Motor neuron (in vitro differentiated cells): ENCODE measurements around the gene VAV3. TPM values are rescaled to one million over a fixed set of nuclear protein-coding genes. Genes with fewer than 3 reads are reported as not detected.

Experiments
- ATAC-seq, 8 experiments: fragments of 200-7000 bp; cut with Tn5 transposase; replicated peaks in 6 of 8; 2 replicates each; pipeline ENCODE4 v1.8.0; 2021; ENCODE audit warnings: mild to moderate bottlenecking in 8 of 8, moderate library complexity in 8 of 8
- H3K27ac ChIP-seq, 2 donors: fragments of 250-450 bp; sonication (Bioruptor Pico); 2 replicates each; pipeline ENCODE4 v1.9.0; 2021; ENCODE audit warnings: antibody characterized with exemption in 2 of 2, mild to moderate bottlenecking in 2 of 2, moderate library complexity in 1 of 2
- H3K4me1 ChIP-seq, 2 donors: fragments of 250-450 bp; sonication (Bioruptor Pico); replicated peaks in 1 of 2; 2 replicates each; pipeline ENCODE4 v1.6.1; 2021; ENCODE audit warnings: antibody characterized with exemption in 2 of 2, mild to moderate bottlenecking in 2 of 2, moderate library complexity in 1 of 2
- H3K4me3 ChIP-seq, 5 donors: fragments of 250-450 bp; sonication (Bioruptor Pico); 2 replicates each; pipeline ENCODE4 v1.9.0; 2021; ENCODE audit warnings: antibody characterized with exemption in 5 of 5, mild to moderate bottlenecking in 5 of 5, moderate library complexity in 4 of 5
- WGBS, 10 experiments: fragments of 450-650 bp; shearing (Covaris generic); methylation state at CpG; one replicate each; pipeline ENCODE4 v1.0.0; 2022; 5-methylcytosine and 5-hydroxymethylcytosine counted together
- in situ Hi-C, 9 experiments: fragments of 400-800 bp; cut with MboI; loops; one replicate each; pipeline ENCODE4 v1.15.0; 2021; ENCODE audit warnings: low sequenced_read_pairs in 9 of 9, low pct_unique_long_range_greater_than_20kb in 2 of 9; ENCODE audit not compliant: unreplicated experiment in 9 of 9
- total RNA-seq, 8 experiments: library from RNA; unstranded; fragments of 300-600 nt; gene quantifications; 2 replicates each; pipeline versions ENCODE4 v1.2.3 to v1.2.4, GENCODE V29; 2022

VAV3 gene
- total RNA-seq, 8 experiments from 2014 or later, result 0.09 to 34.3 (median 10.3) TPM

DNA sequence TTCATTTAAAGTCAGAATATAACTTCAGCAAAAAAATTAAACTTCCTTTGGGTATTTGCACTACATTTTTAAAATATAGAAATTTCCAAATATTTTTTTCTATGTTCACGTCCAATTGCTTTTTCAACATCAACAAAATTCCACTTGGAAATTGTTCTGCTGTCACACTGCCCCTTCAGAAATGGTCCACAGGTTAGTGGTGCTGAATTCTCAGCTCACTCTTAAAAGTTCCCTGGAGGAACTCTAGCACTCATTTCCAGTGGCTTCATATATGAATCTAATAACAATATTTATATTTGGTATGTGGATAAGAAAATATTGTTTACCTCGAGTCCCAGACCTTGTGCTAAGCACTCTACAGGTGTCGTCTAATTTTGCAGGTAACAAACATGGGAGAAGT, 27.4 kb upstream of the VAV3 start:
- ATAC-seq, result no peak
- in situ Hi-C loops, result no loop called here
- WGBS, 10 experiments, result 66 to 100% (median 94%) methylated on average over 1 to 3 of the region's 3 CpGs; no CpG with 5 or more reads in 1 of the 10 experiments
- no peaks in the 10 kb centered on the region for H3K4me1 ChIP-seq
- no peak overlapping the region for H3K4me3 ChIP-seq
- no peak overlapping the region for H3K27ac ChIP-seq

DNA sequence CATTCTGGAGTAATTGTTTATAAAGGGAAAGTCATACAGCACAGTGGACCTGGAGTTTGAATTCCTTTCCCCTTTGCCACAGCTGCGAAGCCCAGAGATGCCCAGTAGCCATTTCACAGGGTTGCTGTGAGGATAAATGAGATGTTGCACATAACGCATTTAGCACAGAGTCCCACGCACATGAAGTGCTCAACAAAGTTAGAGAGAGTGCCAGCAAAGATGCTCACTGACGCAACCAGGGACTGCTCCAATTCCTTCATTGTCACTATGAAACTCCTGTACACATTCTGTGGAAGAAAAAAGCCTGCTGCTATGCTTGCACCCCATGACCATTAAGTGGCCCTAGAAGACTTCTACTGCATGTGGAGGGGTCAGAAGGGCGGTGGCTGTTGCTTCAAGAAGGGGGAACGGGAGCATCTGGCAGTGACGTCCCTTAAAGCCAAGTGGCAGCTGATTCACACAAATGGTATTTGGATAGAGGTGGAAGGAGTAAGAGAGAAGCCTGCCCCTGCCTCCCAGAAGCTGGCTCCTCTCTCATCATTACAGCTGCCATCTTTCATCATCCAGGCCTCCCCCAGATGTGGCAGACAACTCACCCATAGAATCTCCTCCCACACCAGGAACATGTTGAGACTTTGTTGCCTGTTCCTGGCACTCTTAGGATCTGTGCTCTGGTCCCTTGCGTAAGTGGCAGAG, 26.5 kb upstream of the VAV3 start:
- WGBS, 10 experiments, result 8 to 97% (median 89%) methylated on average over 3 to 8 of the region's 8 CpGs; no CpG with 5 or more reads in 1 of the 10 experiments

DNA sequence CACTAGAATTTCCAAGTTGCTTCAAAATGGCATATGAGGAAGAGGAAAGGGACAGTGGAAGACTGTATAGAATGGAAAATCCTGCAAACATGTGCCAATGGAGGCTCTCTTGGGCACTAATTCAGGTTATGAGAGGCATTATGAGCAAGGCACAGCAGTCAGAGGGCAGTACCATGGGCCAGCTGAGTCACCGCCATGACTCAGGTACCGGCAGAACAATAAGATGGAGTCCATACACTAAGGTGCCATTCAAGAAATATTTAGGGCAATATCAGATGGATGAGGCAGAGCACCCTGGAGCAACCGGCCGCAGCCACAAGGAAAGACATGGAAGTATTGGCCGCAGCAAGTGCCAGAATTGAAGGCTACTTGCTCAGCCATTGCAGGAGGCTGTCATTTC, 25.6 kb upstream of the VAV3 start:
- H3K4me1 ChIP-seq, result no peaks in the 10 kb centered on the region
- in situ Hi-C loops, result no loop called here
- no peak overlapping the region for H3K27ac ChIP-seq
- WGBS, 10 experiments, result 73 to 100% (median 94%) methylated on average over 2 to 5 of the region's 5 CpGs; no CpG with 5 or more reads in 3 of the 10 experiments
- H3K4me3 ChIP-seq, result no peak overlapping the region
- ATAC-seq, result no peak

More for the DNA sequence above, 26.5 kb upstream of the VAV3 start:
- H3K27ac ChIP-seq, result no peak overlapping the region
- in situ Hi-C loops, result no loop called here
- ATAC-seq, result peak in 2 of 8 experiments; percentile 65 to 68
- H3K4me3 ChIP-seq, result no peak overlapping the region
- no peaks in the 10 kb centered on the region for H3K4me1 ChIP-seq

DNA sequence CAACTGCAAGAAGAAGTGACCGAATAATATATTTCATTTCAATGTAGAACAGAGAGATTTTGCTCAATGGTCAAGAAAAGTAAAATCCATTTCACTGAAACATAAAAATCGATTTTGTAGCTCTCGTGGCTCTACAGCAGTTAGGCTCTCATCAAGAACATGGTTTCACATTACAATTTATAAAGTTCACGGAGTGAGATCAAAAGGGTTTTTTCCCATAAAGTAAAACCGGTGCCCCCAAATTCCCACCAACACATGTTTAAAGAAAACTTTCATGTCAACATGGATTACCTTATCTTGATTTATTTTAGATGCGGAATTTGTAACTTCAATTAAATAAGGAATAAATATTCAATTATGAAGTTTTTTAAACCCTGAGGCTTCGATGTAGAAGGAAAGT, 16.3 kb upstream of the VAV3 start:
- ATAC-seq, result no peak
- no peak overlapping the region for H3K4me3 ChIP-seq

DNA sequence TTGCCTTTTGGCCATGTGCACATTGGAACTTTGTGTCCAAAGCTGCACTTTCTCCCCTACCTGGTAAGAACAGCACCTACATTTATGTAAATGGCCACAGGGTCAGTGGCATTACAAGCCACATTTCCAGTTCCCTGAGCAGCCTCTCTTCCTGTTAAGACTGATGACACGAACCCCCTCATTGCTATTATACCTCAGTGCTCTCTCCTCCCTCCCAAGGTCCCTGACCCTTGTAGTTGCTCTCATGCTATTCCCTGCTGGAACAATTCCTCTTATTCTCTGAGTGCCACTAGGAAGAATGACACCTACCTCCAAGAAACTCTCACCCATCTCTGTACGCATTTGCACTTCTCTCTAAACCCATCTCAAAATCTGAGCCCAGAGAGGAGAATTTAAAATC, 14.9 kb upstream of the VAV3 start:
- in situ Hi-C loops, result no loop called here

More for the DNA sequence above, 16.3 kb upstream of the VAV3 start:
- in situ Hi-C loops, result no loop called here
- WGBS, 10 experiments, result 47 to 96% (median 83%) methylated on average over 4 to 7 of the region's 7 CpGs
- no peak overlapping the region for H3K27ac ChIP-seq
- H3K4me1 ChIP-seq, result peaks cover 6 to 16% of the 10 kb centered on the region in 2 donors

DNA sequence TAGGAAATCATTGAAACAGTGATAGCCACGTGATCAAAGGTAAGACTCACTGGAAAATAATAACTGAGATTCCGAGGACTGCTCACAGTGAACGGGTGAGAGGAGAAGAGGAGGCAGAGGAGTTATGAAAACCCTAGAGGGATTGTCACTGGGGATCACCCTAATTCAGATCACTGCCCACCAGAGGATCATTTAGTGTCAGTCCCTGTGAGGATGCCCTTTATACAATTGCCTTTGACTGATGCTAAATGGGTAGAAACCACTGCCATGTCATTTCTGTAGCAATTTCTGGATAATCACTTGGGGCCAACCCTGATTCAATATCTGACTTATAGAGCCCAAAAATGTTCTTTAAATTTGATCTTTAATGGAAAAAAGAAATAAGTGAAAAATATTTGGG, 14.1 kb upstream of the VAV3 start:
- in situ Hi-C loops, result no loop called here
- 44 to 91% (median 77%) methylated on average over 1 to 3 of the region's 3 CpGs; no CpG with 5 or more reads in 3 of the 10 experiments for WGBS, 10 experiments
- peaks cover 6 to 19% of the 10 kb centered on the region in 2 donors for H3K4me1 ChIP-seq
- no peak for ATAC-seq
- H3K4me3 ChIP-seq, result no peak overlapping the region
- H3K27ac ChIP-seq, result no peak overlapping the region

More for the DNA sequence above, 14.9 kb upstream of the VAV3 start:
- ATAC-seq, result peak in 5 of 8 experiments; percentile 16 to 75 (median 60)
- Histone ChIP-seq H3K27ac (no peak overlapping the region), H3K4me1 (peaks cover 6 to 19% of the 10 kb centered on the region in 2 donors), H3K4me3 (no peak overlapping the region)
- WGBS, 10 experiments, result 32 to 100% (median 82%) methylated on average over 1 to 2 of the region's 2 CpGs; no CpG with 5 or more reads in 4 of the 10 experiments

DNA sequence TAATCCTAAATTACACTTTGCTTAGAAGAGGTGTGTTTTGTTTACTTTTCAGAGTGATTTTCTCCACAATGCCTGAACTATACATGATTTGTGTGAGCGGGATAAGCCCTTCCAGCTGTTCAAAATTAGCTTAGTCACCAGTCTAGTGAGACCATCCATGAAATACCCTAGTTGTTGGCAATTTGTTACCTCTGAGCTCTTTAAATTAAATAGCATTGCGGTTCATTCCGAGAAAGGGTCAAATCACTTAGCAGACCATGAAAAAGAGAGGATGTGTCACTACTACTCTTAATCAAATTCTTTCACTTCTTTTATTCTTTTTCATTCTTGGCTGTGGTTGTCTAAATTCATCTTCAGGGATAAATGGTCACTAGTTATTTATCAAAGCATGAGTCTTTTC, 11.9 kb upstream of the VAV3 start:
- in situ Hi-C loops, result no loop called here
- Histone ChIP-seq H3K4me1 (peaks cover 6 to 19% of the 10 kb centered on the region in 2 donors), H3K4me3 (no peak overlapping the region), H3K27ac (no peak overlapping the region)
- peak in 5 of 8 experiments; percentile 76 to 92 (median 89) for ATAC-seq
- WGBS, 10 experiments, result 28 to 89% (median 64%) methylated on average over 1 to 3 of the region's 3 CpGs

DNA sequence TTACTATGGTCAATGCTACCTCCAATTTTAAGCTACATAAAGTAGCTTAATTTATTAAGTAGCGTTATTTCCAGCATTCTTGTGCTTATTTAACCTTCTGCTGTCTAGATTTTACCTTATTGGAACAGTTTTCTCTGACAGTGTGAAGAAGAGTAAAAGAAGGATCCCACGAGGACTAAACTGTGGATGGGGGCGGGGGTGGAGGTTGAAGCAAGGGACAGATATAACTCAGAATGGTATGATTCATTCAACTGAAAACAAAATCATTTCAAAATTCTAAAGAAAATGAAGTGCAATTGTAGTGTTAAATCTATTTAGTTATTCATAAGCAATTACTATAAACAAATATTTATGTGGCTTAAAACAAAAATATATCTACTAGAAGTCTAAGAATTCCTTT, 11.5 kb upstream of the VAV3 start:
- H3K4me3 ChIP-seq, result no peak overlapping the region
- 30 to 100% (median 74%) methylated on average over 1 to 3 of the region's 3 CpGs for WGBS, 10 experiments
- in situ Hi-C loops, result no loop called here
- ATAC-seq, result no peak
- peaks cover 6 to 19% of the 10 kb centered on the region in 2 donors for H3K4me1 ChIP-seq
- no peak overlapping the region for H3K27ac ChIP-seq

DNA sequence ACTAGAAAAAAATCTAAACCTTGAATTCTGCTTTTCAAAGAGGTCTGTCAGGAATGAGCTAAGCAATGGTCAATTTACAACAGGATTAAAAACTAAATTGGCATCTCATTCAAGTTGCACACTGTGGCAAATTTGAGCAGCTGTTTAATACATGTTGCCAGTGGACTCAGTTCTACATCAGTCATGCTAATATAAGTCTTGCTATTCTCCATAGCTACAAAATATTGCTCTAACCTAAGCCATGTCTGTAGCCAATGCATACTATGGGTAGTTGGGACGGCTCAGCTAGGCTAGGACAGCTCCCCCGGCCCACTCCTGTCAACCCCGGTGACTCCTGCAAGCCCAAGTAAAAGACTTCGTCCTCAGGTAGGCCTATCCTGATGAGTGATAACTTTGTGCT, 10.9 kb upstream of the VAV3 start:
- in situ Hi-C loops, result no loop called here
- 73 to 100% (median 89%) methylated on average over 1 to 4 of the region's 4 CpGs; no CpG with 5 or more reads in 2 of the 10 experiments for WGBS, 10 experiments
- Histone ChIP-seq H3K4me3 (no peak overlapping the region), H3K27ac (no peak overlapping the region), H3K4me1 (peaks cover 6 to 19% of the 10 kb centered on the region in 2 donors)
- ATAC-seq, result no peak

DNA sequence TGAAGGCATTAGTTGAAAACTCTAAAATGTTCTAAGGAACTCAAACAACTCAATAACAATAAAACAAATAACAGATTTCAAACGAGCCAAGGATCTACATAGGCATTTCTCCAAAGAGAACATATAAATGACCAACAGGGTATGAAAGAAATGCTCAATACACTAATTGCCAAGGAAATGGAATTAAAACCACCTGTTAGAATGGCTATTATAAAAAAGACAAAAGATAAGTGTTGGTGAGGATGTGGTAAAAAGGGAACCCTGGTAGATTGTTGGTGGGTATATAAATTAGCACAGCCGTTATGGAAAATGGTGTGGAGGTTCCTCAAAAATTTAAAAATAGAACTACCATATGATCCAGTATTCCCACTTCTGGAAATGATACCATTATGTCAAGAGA, 9.1 kb upstream of the VAV3 start:
- H3K27ac ChIP-seq, result no peak overlapping the region
- WGBS, 10 experiments, result 0 to 50% (median 38%) methylated on average over 1 to 2 of the region's 2 CpGs; no CpG with 5 or more reads in 1 of the 10 experiments

DNA sequence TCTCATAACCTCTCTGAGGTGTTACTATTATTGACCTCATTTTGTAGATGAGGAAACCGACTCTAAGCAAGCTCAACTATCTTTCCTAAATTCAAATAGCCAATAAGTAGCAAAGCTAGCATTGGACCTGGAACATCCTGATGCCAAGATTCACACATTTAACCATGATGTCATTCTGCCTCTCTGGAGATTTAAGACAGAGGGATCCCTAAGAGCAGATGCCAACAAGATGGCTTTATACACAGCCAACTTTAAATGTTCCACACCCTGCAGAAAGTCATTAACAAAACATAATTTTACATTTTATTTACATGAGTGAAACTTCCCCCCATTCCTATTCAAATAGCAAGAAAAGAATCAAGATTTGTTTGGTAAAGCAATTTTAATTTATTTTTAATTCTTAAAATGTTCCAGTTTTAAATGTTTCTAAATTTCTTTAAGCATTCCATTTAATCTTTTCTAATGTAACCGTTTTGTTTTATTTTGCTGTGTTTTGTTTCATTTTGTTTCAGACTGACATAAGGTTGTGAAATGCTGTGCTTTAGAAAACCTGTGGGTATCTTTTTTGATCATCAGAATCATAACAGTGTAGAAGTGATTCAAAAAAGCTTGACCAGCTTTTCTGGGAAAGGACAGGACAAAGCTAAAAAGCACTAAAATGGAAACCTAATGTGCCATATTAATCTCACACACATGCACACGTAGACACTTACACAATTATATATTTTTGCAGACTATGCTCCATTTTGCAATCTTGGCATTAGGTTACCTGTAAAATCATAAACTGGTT, 7.6 kb upstream of the VAV3 start:
- ATAC-seq, result peak in 2 of 8 experiments; percentile 45 to 68
- Histone ChIP-seq H3K4me1 (peaks cover 0 to 13% of the 10 kb centered on the region in 2 donors), H3K27ac (no peak overlapping the region), H3K4me3 (no peak overlapping the region)
- WGBS, 10 experiments, result 0 to 70% (median 43%) methylated on average over 1 to 3 of the region's 3 CpGs
- in situ Hi-C loops, result loop anchor here in 1 of 9 experiments (25.0 kb wide), 1 partner anchor 185 kb away; no protein-coding TSS in a partner anchor

More for the DNA sequence above, 9.1 kb upstream of the VAV3 start:
- in situ Hi-C loops, result loop anchor here in 1 of 9 experiments (25.0 kb wide), 1 partner anchor 187 kb away; no protein-coding TSS in a partner anchor
- peaks cover 0 to 13% of the 10 kb centered on the region in 2 donors for H3K4me1 ChIP-seq
- ATAC-seq, result no peak
- no peak overlapping the region for H3K4me3 ChIP-seq

DNA sequence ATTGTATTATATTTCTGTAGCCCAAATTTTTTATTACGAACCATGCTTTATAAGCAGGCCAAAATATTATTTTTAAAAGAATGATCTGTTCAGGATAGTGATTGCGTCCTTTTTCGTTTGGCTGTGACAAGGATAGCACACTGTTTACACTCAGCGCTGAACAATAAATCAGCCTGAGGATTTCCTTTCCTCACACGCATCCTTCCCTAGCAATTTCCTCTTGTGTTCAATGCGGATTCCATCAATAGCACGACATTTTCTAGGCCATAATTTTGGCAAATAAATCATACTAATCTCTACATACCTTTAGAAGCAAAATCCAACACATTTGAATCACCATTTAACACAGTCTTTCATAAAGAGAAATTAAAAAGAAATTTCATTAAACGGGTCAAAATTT, 1.6 kb upstream of the VAV3 start:
- Histone ChIP-seq H3K27ac (no peak overlapping the region), H3K4me3 (no peak overlapping the region), H3K4me1 (peaks cover 4 to 15% of the 10 kb centered on the region in 2 donors)
- in situ Hi-C loops, result loop anchor here in 1 of 9 experiments (25.0 kb wide), 1 partner anchor 179 kb away; no protein-coding TSS in a partner anchor
- 80 to 98% (median 92%) methylated on average over 4 to 8 of the region's 8 CpGs for WGBS, 10 experiments
- no peak for ATAC-seq
